ENCODE data around the gene WDFY3. TPM values are rescaled to one million over a fixed set of nuclear protein-coding genes. Genes with fewer than 3 reads are reported as not detected.
A peak's percentile ranks its signal among the peaks of the same experiment; 100 is the strongest.

WDFY3 gene
- total and polyA plus RNA-seq, 2 of the 13 experiments (the other 11 are each of a cell fraction or from before 2014, with no cell fraction given) = 16.7 to 24.5 TPM

- TF ChIP-seq CBX2 (IDR thresholded peaks at IDR 0.05; ENCODE audit: low read depth, low read length) = no peak
- no peak for TF ChIP-seq CBX2 (CRISPR knock-in tag; IDR thresholded peaks at IDR 0.05; ENCODE audit: low read depth)
- no peak for TF ChIP-seq SMYD3 (CRISPR knock-in tag; IDR thresholded peaks at IDR 0.05)
- no peak for TF ChIP-seq ZNF230 (CRISPR knock-in tag; IDR thresholded peaks at IDR 0.05)
- TF ChIP-seq RAD21 (CRISPR knock-in tag; IDR thresholded peaks at IDR 0.05) = no peak
- TF ChIP-seq, protein P1, sequence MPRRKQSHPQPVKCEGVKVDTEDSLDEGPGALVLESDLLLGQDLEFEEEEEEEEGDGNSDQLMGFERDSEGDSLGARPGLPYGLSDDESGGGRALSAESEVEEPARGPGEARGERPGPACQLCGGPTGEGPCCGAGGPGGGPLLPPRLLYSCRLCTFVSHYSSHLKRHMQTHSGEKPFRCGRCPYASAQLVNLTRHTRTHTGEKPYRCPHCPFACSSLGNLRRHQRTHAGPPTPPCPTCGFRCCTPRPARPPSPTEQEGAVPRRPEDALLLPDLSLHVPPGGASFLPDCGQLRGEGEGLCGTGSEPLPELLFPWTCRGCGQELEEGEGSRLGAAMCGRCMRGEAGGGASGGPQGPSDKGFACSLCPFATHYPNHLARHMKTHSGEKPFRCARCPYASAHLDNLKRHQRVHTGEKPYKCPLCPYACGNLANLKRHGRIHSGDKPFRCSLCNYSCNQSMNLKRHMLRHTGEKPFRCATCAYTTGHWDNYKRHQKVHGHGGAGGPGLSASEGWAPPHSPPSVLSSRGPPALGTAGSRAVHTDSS (CRISPR knock-in tag; conservative IDR thresholded peaks at IDR 0.05) = no peak
- no peak for TF ChIP-seq MXD4 (CRISPR knock-in tag; IDR thresholded peaks at IDR 0.05)
- no peak for TF ChIP-seq CBX5 (CRISPR knock-in tag; IDR thresholded peaks at IDR 0.05; ENCODE audit: borderline replicate concordance)
Observed at GRCh38 chr4:84877051-84877833, 89.2 kb downstream of the WDFY3 start (continued).

GRCh38 chr4:84875636-84876371 lies 90.7 kb downstream of the WDFY3 start:
- FAIRE-seq (no peak), DNase-seq (ENCODE audit: low spot score) (no peak), ATAC-seq (no peak)
- intact Hi-C loops (cut with micrococcal nuclease; ENCODE audit: unreplicated experiment) (no loop called here), in situ Hi-C loops (cut with HindIII; ENCODE audit: extremely low pct_ligation_motif_present, low pct_unique_long_range_greater_than_20kb) (no loop called here)
- Histone ChIP-seq H4K20me1 (ENCODE audit: insufficient read depth, low read length) (no peaks in the 10 kb centered on the region), H3K9ac (ENCODE audit: insufficient read depth, low read depth, low read length) (no peak overlapping the region), H3K27ac (ENCODE audit: extremely low read length, insufficient read depth, low read length) (no peak overlapping the region), H3K4me1 (ENCODE audit: insufficient read depth, low read length) (peaks cover 2% of the 10 kb centered on the region), H3K27me3 (ENCODE audit: control insufficient read depth in 1 of 2, insufficient read depth in 2 of 2, low read length in 2 of 2) (no peaks in the 10 kb centered on the region; a peak in 1 of 5 replicates), H2AFZ (ENCODE audit: low read length) (no peak overlapping the region), H3K4me2 (ENCODE audit: low read depth, low read length) (no peak overlapping the region), H3K79me2 (ENCODE audit: insufficient read depth, low read length) (no peaks in the 10 kb centered on the region), H3K9me3 (ENCODE audit: low read length) (no peaks in the 10 kb centered on the region), H3K4me3 (replicated peaks in 1 of 3; ENCODE audit: insufficient read depth in 1 of 3, low read depth in 2 of 3, low read length in 3 of 3) (no peak overlapping the region), H3K36me3 (replicated peaks in 1 of 2; ENCODE audit: control insufficient read depth in 1 of 2, insufficient read depth in 2 of 2, low read length in 2 of 2) (0 out of 5 replicates have a peak, but pooled peaks cover 0 to 3% of the 10 kb centered on the region in 2 experiments)
- TF ChIP-seq, protein P2, sequence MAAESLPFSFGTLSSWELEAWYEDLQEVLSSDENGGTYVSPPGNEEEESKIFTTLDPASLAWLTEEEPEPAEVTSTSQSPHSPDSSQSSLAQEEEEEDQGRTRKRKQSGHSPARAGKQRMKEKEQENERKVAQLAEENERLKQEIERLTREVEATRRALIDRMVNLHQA (CRISPR knock-in tag; IDR thresholded peaks at IDR 0.05) = no peak
- TF ChIP-seq, protein P3, sequence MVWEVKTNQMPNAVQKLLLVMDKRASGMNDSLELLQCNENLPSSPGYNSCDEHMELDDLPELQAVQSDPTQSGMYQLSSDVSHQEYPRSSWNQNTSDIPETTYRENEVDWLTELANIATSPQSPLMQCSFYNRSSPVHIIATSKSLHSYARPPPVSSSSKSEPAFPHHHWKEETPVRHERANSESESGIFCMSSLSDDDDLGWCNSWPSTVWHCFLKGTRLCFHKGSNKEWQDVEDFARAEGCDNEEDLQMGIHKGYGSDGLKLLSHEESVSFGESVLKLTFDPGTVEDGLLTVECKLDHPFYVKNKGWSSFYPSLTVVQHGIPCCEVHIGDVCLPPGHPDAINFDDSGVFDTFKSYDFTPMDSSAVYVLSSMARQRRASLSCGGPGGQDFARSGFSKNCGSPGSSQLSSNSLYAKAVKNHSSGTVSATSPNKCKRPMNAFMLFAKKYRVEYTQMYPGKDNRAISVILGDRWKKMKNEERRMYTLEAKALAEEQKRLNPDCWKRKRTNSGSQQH (CRISPR knock-in tag; IDR thresholded peaks at IDR 0.05; ENCODE audit: low read depth) = no peak
- TF ChIP-seq CREB1 (IDR thresholded peaks at IDR 0.05) (peak; percentile 63), CREB1 (CRISPR knock-in tag; IDR thresholded peaks at IDR 0.05) (no peak), ZKSCAN5 (CRISPR knock-in tag; IDR thresholded peaks at IDR 0.05) (no peak), ZSCAN31 (CRISPR knock-in tag; IDR thresholded peaks at IDR 0.05; ENCODE audit: low read depth) (no peak), MYC (CRISPR knock-in tag; IDR thresholded peaks at IDR 0.05; ENCODE audit: borderline replicate concordance) (no peak)
- ChIA-PET CTCF (ENCODE audit: low intra/inter-chr PET ratio, low total read pairs) (no interaction called here), POLR2A (no interaction called here)
- BruUV-seq (replicated peaks) = no TSS peak
- WGBS (ENCODE audit: low lambda C conversion rate) = 94% methylated on average over 4 of the region's 4 CpGs
